AG09309 (cell line): ENCODE data around the gene SLC37A1.
"Not testable (repeated sequence)": the region's sequence is repeated elsewhere in the genome, so short reads cannot be mapped to it uniquely, and the experiment has no call there.

ENCODE experiments used
- DNase-seq: peaks from one replicate; pipeline ENCODE4 v3.0.0-alpha.2; 2010; ENCODE audit warnings: low read depth
- H3K4me3 ChIP-seq: 2 replicates; pipeline ENCODE4 v1.5.1; 2011; ENCODE audit warnings: mild to moderate bottlenecking, low read depth, low read length, moderate library complexity; ENCODE audit not compliant: control insufficient read depth
- TF ChIP-seq, protein P1 (sequence below): IDR thresholded peaks from 2 replicates; pipeline ENCODE4 v1.5.1; 2011; ENCODE audit warnings: mild to moderate bottlenecking, low read depth, low read length, inconsistent platforms; ENCODE audit not compliant: insufficient read depth, control insufficient read depth; ENCODE audit errors: missing control alignments

The SLC37A1 gene

GRCh38 chr21:42468491-42469131 is 45.0 kb upstream of the SLC37A1 start:
- TF ChIP-seq, protein P1, sequence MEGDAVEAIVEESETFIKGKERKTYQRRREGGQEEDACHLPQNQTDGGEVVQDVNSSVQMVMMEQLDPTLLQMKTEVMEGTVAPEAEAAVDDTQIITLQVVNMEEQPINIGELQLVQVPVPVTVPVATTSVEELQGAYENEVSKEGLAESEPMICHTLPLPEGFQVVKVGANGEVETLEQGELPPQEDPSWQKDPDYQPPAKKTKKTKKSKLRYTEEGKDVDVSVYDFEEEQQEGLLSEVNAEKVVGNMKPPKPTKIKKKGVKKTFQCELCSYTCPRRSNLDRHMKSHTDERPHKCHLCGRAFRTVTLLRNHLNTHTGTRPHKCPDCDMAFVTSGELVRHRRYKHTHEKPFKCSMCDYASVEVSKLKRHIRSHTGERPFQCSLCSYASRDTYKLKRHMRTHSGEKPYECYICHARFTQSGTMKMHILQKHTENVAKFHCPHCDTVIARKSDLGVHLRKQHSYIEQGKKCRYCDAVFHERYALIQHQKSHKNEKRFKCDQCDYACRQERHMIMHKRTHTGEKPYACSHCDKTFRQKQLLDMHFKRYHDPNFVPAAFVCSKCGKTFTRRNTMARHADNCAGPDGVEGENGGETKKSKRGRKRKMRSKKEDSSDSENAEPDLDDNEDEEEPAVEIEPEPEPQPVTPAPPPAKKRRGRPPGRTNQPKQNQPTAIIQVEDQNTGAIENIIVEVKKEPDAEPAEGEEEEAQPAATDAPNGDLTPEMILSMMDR, result no peak
- no peak for DNase-seq
- H3K4me3 ChIP-seq, result no peak overlapping the region

GRCh38 chr21:42469272-42469671 is 44.4 kb upstream of the SLC37A1 start:
- TF ChIP-seq, protein P1, result no peak
- DNase-seq, result no peak
- H3K4me3 ChIP-seq, result no peak overlapping the region

DNA sequence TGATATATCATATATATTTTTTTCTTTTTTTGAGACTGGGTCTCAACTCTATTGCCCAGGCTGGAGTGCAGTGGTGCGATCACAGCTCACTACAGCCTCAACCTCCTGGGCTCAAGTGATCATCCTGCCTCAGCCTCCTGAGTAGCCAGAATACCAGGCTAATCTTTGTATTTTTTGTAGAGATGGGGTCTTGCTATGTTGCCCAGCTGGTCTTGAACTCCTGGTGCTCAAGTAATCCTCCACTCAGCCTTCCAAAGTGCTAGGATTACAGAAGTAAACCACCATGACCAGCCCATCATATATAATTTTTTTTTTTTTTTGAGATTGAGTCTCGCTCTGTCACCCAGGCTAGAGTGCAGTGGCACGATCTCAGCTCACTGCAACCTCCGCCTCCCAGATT is 43.9 kb upstream of the SLC37A1 start:
- not testable (repeated sequence) for H3K4me3 ChIP-seq, DNase-seq

- no peak for DNase-seq
- TF ChIP-seq, protein P1, result no peak
These were observed 42.4 kb upstream of the SLC37A1 start for GRCh38 chr21:42471206-42471605.

GRCh38 chr21:42471716-42472330 is 41.8 kb upstream of the SLC37A1 start:
- H3K4me3 ChIP-seq, result no peak overlapping the region
- no peak for DNase-seq
- TF ChIP-seq, protein P1, result no peak

More at GRCh38 chr21:42471206-42471605, 42.4 kb upstream of the SLC37A1 start:
- H3K4me3 ChIP-seq, result no peak overlapping the region

- DNase-seq, result no peak
- TF ChIP-seq, protein P1, result no peak
These were observed 41.1 kb upstream of the SLC37A1 start for GRCh38 chr21:42472521-42472920.

DNA sequence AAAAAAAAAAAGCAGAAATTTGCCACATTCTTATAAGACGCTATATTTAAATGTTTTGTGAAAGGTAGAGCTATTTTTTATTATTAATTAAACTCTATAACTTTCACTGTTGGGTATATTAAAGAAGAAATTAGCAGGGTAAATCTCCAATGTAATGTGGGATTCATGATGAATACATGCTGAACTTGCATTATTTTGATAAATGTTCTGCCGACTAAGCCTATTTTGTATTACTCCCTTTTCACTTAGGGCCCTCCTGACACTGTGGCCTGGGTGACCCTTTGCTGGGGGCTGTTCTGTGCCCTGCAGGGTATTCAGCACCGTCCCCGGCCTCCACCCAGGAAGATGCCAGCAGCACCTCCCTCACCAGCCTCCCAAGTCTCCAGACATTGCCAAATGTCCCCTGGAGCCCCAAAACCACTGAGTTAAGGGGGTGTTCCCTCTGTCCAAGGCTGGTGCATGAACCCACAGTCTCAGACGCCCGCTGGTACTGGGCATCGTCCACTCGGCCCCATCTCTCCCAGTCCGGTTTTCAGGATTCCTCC is 40.1 kb upstream of the SLC37A1 start:
- no peak for DNase-seq
- TF ChIP-seq, protein P1, result no peak
- H3K4me3 ChIP-seq, result no peak overlapping the region

More at GRCh38 chr21:42472521-42472920, 41.1 kb upstream of the SLC37A1 start:
- no peak overlapping the region for H3K4me3 ChIP-seq
